Neural crest cell (in vitro differentiated cells): ENCODE data around the gene GTPBP2. TPM values are rescaled to one million over a fixed set of nuclear protein-coding genes. Genes with fewer than 3 reads are reported as not detected.
A peak's percentile ranks its signal among the peaks of the same experiment; 100 is the strongest.

Experiments used
- DNase-seq: peaks from one replicate; pipeline ENCODE4 v3.0.0; 2021; ENCODE audit warnings: low read depth, mixed read lengths, low spot score
- H3K27ac Mint-ChIP-seq: one replicate; pipeline ENCODE4 v1.8.0; 2021; ENCODE audit warnings: mild to moderate bottlenecking, mixed read lengths; ENCODE audit not compliant: unreplicated experiment
- H3K27me3 Mint-ChIP-seq: 2 replicates; pipeline ENCODE4 v1.8.0; 2021; ENCODE audit warnings: low read depth, mild to moderate bottlenecking, mixed read lengths
- H3K36me3 Mint-ChIP-seq: 2 replicates; pipeline ENCODE4 v1.8.0; 2021; ENCODE audit warnings: low read depth, mild to moderate bottlenecking, mixed read lengths
- H3K4me1 Mint-ChIP-seq: 2 replicates; pipeline ENCODE4 v1.8.0; 2021; ENCODE audit warnings: mixed read lengths
- H3K4me3 Mint-ChIP-seq: one replicate; pipeline ENCODE4 v1.8.0; 2021; ENCODE audit warnings: mild to moderate bottlenecking, mixed read lengths
- H3K9me3 Mint-ChIP-seq: 2 replicates; pipeline ENCODE4 v1.8.0; 2021; ENCODE audit warnings: mixed read lengths
- CTCF ChIP-seq: fragments of 200-600 bp; sonication (generic); conservative IDR thresholded peaks from 2 replicates; pipeline ENCODE4 v1.5.0; 2021; ENCODE audit warnings: antibody characterized with exemption, mild to moderate bottlenecking
- total RNA-seq: library from RNA; stranded (reverse); gene quantifications from 2 replicates; pipeline ENCODE4 v1.2.1, GENCODE V29; 2021

Gene GTPBP2
- total RNA-seq, 1 donor from 2014 or later: 70.0 TPM

GRCh38 chr6:43674291-43674690, 45.2 kb upstream of the GTPBP2 start:
- no peak overlapping the region for H3K4me3 Mint-ChIP-seq
- no peak for DNase-seq
- no peaks in the 10 kb centered on the region for H3K4me1 Mint-ChIP-seq
- H3K27ac Mint-ChIP-seq: no peak overlapping the region
- no peak for TF ChIP-seq CTCF
- no peaks in the 10 kb centered on the region for H3K9me3 Mint-ChIP-seq
- H3K36me3 Mint-ChIP-seq: peaks cover 11% of the 10 kb centered on the region
- H3K27me3 Mint-ChIP-seq: no peaks in the 10 kb centered on the region

GRCh38 chr6:43673444-43674084, 44.5 kb upstream of the GTPBP2 start:
- Mint-ChIP-seq H3K27ac (no peak overlapping the region), H3K4me3 (no peak overlapping the region), H3K36me3 (peaks cover 11% of the 10 kb centered on the region), H3K27me3 (no peaks in the 10 kb centered on the region), H3K4me1 (peaks cover 4% of the 10 kb centered on the region), H3K9me3 (no peaks in the 10 kb centered on the region)
- DNase-seq: no peak
- no peak for TF ChIP-seq CTCF

GRCh38 chr6:43671801-43672690, 43.0 kb upstream of the GTPBP2 start:
- peaks cover 19% of the 10 kb centered on the region for H3K4me1 Mint-ChIP-seq
- H3K27me3 Mint-ChIP-seq: peaks cover 10% of the 10 kb centered on the region
- H3K9me3 Mint-ChIP-seq: no peaks in the 10 kb centered on the region
- DNase-seq: no peak
- TF ChIP-seq CTCF: no peak
- peak overlapping the region; percentile 19 for H3K27ac Mint-ChIP-seq
- peaks cover 8% of the 10 kb centered on the region for H3K36me3 Mint-ChIP-seq
- no peak overlapping the region for H3K4me3 Mint-ChIP-seq

- Mint-ChIP-seq H3K27me3 (peaks cover 12% of the 10 kb centered on the region), H3K27ac (no peak overlapping the region), H3K9me3 (no peaks in the 10 kb centered on the region), H3K4me1 (peaks cover 19% of the 10 kb centered on the region), H3K4me3 (peak overlapping the region; percentile 65), H3K36me3 (peaks cover 8% of the 10 kb centered on the region)
- no peak for TF ChIP-seq CTCF
- DNase-seq: no peak
Observed at GRCh38 chr6:43671011-43671800, 42.1 kb upstream of the GTPBP2 start.

DNA sequence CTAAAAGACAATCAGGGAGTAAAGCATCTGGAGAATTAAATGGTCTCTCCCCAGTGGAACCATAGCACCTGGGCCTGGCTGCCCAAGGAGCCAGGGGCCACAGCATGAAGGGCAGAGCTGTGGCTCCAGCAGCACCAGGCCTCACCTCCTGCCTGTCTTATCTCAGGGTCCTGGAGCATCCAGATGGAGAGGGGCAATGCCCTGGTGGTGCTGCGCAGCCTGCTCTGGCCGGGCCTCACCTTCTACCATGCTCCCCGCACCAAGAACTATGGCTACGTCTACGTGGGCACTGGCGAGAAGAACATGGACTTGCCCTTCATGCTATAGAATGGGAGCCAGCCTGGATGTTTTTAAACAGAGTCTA, 41.5 kb upstream of the GTPBP2 start:
- Mint-ChIP-seq H3K4me1 (peaks cover 19% of the 10 kb centered on the region), H3K27ac (no peak overlapping the region), H3K9me3 (no peaks in the 10 kb centered on the region), H3K36me3 (peaks cover 8% of the 10 kb centered on the region), H3K27me3 (peaks cover 12% of the 10 kb centered on the region), H3K4me3 (peak overlapping the region; percentile 65)
- no peak for DNase-seq
- TF ChIP-seq CTCF: no peak
